WTC11 (cell line): ENCODE results near the gene CLECL1. TPM values are rescaled to one million over a fixed set of nuclear protein-coding genes. Genes with fewer than 3 reads are reported as not detected.

Source experiments
- ATAC-seq: fragments of 200-7000 bp; cut with Tn5 transposase; 2 replicates; pipeline ENCODE4 v1.10.0; 2021; ENCODE audit warnings: mild to moderate bottlenecking, moderate library complexity
- Bru-seq: library from RNA; stranded (reverse); fragments of 400-500 nt; gene quantifications from one replicate; lab custom pipeline; 2021; lab: Mats Ljungman, UMichigan
- CTCF ChIA-PET: fragments of 300-600 bp; sonication (Branson Sonifier 250); formaldehyde crosslinking; loops from one replicate; lab custom pipeline; 2021; ENCODE audit warnings: antibody characterized with exemption; lab: Charles Lee
- POLR2A ChIA-PET: fragments of 350-600 bp; sonication (Branson Sonifier 250); formaldehyde crosslinking; loops from one replicate; lab custom pipeline; 2021; ENCODE audit warnings: antibody characterized with exemption; lab: Charles Lee
- DNase-seq: peaks from one replicate; pipeline ENCODE4 v3.0.0; 2021; ENCODE audit warnings: low spot score
- H3K27ac Mint-ChIP-seq: 2 replicates; pipeline ENCODE4 v1.8.0; 2021; ENCODE audit warnings: mixed read lengths
- H3K27me3 Mint-ChIP-seq: 2 replicates; pipeline ENCODE4 v1.8.0; 2021; ENCODE audit warnings: low read depth, mild to moderate bottlenecking, moderate library complexity, mixed read lengths
- H3K36me3 Mint-ChIP-seq: 2 replicates; pipeline ENCODE4 v1.8.0; 2021; ENCODE audit warnings: mixed read lengths
- H3K4me1 Mint-ChIP-seq: 2 replicates; pipeline ENCODE4 v1.8.0; 2022; ENCODE audit warnings: mixed read lengths
- H3K4me3 Mint-ChIP-seq: 2 replicates; pipeline ENCODE4 v1.8.0; 2021; ENCODE audit warnings: mild to moderate bottlenecking, moderate library complexity, mixed read lengths
- H3K9me3 Mint-ChIP-seq: 2 replicates; pipeline ENCODE4 v1.8.0; 2021; ENCODE audit warnings: mixed read lengths
- CBFB ChIP-seq: sonication (generic); formaldehyde crosslinking; IDR thresholded peaks from 2 replicates; pipeline ENCODE4 v1.8.1; 2022; ENCODE audit warnings: mild to moderate bottlenecking, low read depth, missing genetic modification reagents
- CREM ChIP-seq: sonication (generic); formaldehyde crosslinking; IDR thresholded peaks from 2 replicates; pipeline ENCODE4 v1.8.1; 2022; ENCODE audit warnings: mild to moderate bottlenecking, missing genetic modification reagents, moderate library complexity
- FOXK1 ChIP-seq: sonication (generic); formaldehyde crosslinking; IDR thresholded peaks from 2 replicates; pipeline ENCODE4 v1.8.0; 2022; ENCODE audit warnings: mild to moderate bottlenecking, moderate library complexity, missing genetic modification reagents
- GRHL2 ChIP-seq: fragments of 250-450 bp; sonication (Bioruptor Pico); IDR thresholded peaks from 2 replicates; pipeline ENCODE4 v1.8.0; 2022; ENCODE audit warnings: mild to moderate bottlenecking, moderate library complexity; ENCODE audit not compliant: insufficient replicate concordance, severe bottlenecking
- MXD4 ChIP-seq: fragments of 250-450 bp; sonication (Bioruptor Pico); IDR thresholded peaks from 2 replicates; pipeline ENCODE4 v1.8.0; 2021; ENCODE audit warnings: mild to moderate bottlenecking, moderate library complexity, borderline replicate concordance
- PRRX2 ChIP-seq: fragments of 250-450 bp; sonication (Bioruptor Pico); IDR thresholded peaks from 2 replicates; pipeline ENCODE4 v1.8.0; 2021; ENCODE audit warnings: mild to moderate bottlenecking
- TEAD4 ChIP-seq: sonication (generic); formaldehyde crosslinking; IDR thresholded peaks from 2 replicates; pipeline ENCODE4 v1.8.0; 2022; ENCODE audit warnings: mild to moderate bottlenecking, missing genetic modification reagents
- ZBTB21 ChIP-seq: sonication (generic); formaldehyde crosslinking; IDR thresholded peaks from 2 replicates; pipeline ENCODE4 v1.8.1; 2023; ENCODE audit warnings: mild to moderate bottlenecking, missing genetic modification reagents, borderline replicate concordance
- long read RNA-seq, 3 experiments: library from RNA in 1 of 3; library from capped mRNA in 1 of 3; library from polyadenylated mRNA in 1 of 3; unstranded in 2 of 3; stranded (forward) in 1 of 3; transcript quantifications; one replicate each; pipeline ENCODE4 v2.0.0, GENCODE V29; 2021
- total RNA-seq: library from RNA; stranded (reverse); gene quantifications from 3 replicates; pipeline ENCODE4 v1.2.3, GENCODE V29; 2021
- TF ChIP-seq, protein P1 (sequence below): sonication (generic); formaldehyde crosslinking; IDR thresholded peaks from 2 replicates; pipeline ENCODE4 v1.8.1; 2022; ENCODE audit warnings: missing genetic modification reagents, borderline replicate concordance
- TF ChIP-seq, protein P2 (sequence below): sonication (generic); formaldehyde crosslinking; IDR thresholded peaks from 2 replicates; pipeline ENCODE4 v1.8.1; 2023; ENCODE audit warnings: mild to moderate bottlenecking, missing genetic modification reagents
- TF ChIP-seq, protein P3 (sequence below): fragments of 250-450 bp; sonication (Bioruptor Pico); IDR thresholded peaks from 2 replicates; pipeline ENCODE4 v1.9.0; 2021; ENCODE audit warnings: mild to moderate bottlenecking
- TF ChIP-seq, protein P4 (sequence below): sonication (generic); formaldehyde crosslinking; conservative IDR thresholded peaks from 2 replicates; pipeline ENCODE4 v1.8.1; 2023; ENCODE audit warnings: mild to moderate bottlenecking, low read depth, missing genetic modification reagents, moderate library complexity
- TF ChIP-seq, protein P5 (sequence below): fragments of 250-450 bp; sonication (Bioruptor Pico); conservative IDR thresholded peaks from 2 replicates; pipeline ENCODE4 v1.9.0; 2021; ENCODE audit warnings: mild to moderate bottlenecking
- TF ChIP-seq, protein P6 (sequence below): sonication (generic); formaldehyde crosslinking; IDR thresholded peaks from 2 replicates; pipeline ENCODE4 v1.8.1; 2022; ENCODE audit warnings: mild to moderate bottlenecking, moderate library complexity, missing genetic modification reagents

CLECL1 gene
- not detected in 3 replicates for total RNA-seq
- not detected for Bru-seq, nascent RNA
- long read RNA-seq, experiment 1 = 0 reads
- long read RNA-seq, experiment 2 = 0 reads
- long read RNA-seq, experiment 3 = 0 reads

DNA sequence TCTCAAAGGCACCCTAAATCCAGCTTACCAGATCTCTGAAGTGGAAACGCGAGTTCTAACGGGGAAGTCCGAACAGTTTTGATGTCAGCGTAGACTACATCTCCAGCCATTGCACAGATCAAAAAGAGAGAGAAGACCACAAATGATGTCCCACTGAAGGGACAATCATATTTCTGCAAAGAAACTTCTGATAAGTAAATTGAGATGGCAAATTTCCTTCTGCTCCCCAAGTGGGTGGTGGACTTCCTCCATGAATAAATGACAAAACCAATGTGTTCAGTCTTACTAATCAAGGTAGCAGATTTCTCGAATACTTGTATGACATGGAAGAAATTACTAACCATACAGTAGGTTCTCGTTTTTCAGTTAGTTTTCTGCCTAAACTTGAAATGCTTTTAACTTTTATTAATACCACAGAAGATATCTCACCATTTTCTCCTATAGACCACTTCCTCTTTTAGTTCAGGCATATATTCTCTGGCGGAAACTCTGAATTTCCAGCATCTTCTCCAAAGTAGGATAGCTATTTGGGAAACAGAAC is at the start of gene CLECL1:
Gene CLECL1, minus strand, starts transcription at position 177 of the 541 bp plus-strand sequence.
- no peak within 1 kb of the TSS for H3K27ac Mint-ChIP-seq
- POLR2A ChIA-PET = no interaction called here
- ATAC-seq = no peak
- no peak within 1 kb of the TSS for H3K4me3 Mint-ChIP-seq
- peaks cover 4% of the 10 kb centered on the region; the same call in 1 of the 2 replicates for H3K9me3 Mint-ChIP-seq
- CTCF ChIA-PET = interaction anchor here (1.6 to 2.0 kb wide), 2 partner anchors 10 to 25 kb away, joined by 3 to 6 read pairs; no protein-coding TSS in a partner anchor
- TF ChIP-seq, protein P1, sequence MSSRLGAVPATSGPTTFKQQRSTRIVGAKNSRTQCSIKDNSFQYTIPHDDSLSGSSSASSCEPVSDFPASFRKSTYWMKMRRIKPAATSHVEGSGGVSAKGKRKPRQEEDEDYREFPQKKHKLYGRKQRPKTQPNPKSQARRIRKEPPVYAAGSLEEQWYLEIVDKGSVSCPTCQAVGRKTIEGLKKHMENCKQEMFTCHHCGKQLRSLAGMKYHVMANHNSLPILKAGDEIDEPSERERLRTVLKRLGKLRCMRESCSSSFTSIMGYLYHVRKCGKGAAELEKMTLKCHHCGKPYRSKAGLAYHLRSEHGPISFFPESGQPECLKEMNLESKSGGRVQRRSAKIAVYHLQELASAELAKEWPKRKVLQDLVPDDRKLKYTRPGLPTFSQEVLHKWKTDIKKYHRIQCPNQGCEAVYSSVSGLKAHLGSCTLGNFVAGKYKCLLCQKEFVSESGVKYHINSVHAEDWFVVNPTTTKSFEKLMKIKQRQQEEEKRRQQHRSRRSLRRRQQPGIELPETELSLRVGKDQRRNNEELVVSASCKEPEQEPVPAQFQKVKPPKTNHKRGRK (CRISPR knock-in tag) = no peak
- TF ChIP-seq, protein P2, sequence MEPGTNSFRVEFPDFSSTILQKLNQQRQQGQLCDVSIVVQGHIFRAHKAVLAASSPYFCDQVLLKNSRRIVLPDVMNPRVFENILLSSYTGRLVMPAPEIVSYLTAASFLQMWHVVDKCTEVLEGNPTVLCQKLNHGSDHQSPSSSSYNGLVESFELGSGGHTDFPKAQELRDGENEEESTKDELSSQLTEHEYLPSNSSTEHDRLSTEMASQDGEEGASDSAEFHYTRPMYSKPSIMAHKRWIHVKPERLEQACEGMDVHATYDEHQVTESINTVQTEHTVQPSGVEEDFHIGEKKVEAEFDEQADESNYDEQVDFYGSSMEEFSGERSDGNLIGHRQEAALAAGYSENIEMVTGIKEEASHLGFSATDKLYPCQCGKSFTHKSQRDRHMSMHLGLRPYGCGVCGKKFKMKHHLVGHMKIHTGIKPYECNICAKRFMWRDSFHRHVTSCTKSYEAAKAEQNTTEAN (CRISPR knock-in tag) = no peak
- TF ChIP-seq PRRX2 (CRISPR knock-in tag) (no peak), TEAD4 (CRISPR knock-in tag) (no peak), ZBTB21 (CRISPR knock-in tag) (no peak), CREM (CRISPR knock-in tag) (no peak), FOXK1 (no peak), CBFB (CRISPR knock-in tag) (no peak), MXD4 (no peak), GRHL2 (no peak)
- TF ChIP-seq, protein P3, sequence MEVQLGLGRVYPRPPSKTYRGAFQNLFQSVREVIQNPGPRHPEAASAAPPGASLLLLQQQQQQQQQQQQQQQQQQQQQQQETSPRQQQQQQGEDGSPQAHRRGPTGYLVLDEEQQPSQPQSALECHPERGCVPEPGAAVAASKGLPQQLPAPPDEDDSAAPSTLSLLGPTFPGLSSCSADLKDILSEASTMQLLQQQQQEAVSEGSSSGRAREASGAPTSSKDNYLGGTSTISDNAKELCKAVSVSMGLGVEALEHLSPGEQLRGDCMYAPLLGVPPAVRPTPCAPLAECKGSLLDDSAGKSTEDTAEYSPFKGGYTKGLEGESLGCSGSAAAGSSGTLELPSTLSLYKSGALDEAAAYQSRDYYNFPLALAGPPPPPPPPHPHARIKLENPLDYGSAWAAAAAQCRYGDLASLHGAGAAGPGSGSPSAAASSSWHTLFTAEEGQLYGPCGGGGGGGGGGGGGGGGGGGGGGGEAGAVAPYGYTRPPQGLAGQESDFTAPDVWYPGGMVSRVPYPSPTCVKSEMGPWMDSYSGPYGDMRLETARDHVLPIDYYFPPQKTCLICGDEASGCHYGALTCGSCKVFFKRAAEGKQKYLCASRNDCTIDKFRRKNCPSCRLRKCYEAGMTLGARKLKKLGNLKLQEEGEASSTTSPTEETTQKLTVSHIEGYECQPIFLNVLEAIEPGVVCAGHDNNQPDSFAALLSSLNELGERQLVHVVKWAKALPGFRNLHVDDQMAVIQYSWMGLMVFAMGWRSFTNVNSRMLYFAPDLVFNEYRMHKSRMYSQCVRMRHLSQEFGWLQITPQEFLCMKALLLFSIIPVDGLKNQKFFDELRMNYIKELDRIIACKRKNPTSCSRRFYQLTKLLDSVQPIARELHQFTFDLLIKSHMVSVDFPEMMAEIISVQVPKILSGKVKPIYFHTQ (CRISPR knock-in tag) = no peak
- TF ChIP-seq, protein P4, sequence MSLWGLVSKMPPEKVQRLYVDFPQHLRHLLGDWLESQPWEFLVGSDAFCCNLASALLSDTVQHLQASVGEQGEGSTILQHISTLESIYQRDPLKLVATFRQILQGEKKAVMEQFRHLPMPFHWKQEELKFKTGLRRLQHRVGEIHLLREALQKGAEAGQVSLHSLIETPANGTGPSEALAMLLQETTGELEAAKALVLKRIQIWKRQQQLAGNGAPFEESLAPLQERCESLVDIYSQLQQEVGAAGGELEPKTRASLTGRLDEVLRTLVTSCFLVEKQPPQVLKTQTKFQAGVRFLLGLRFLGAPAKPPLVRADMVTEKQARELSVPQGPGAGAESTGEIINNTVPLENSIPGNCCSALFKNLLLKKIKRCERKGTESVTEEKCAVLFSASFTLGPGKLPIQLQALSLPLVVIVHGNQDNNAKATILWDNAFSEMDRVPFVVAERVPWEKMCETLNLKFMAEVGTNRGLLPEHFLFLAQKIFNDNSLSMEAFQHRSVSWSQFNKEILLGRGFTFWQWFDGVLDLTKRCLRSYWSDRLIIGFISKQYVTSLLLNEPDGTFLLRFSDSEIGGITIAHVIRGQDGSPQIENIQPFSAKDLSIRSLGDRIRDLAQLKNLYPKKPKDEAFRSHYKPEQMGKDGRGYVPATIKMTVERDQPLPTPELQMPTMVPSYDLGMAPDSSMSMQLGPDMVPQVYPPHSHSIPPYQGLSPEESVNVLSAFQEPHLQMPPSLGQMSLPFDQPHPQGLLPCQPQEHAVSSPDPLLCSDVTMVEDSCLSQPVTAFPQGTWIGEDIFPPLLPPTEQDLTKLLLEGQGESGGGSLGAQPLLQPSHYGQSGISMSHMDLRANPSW (CRISPR knock-in tag) = no peak
- TF ChIP-seq, protein P5, sequence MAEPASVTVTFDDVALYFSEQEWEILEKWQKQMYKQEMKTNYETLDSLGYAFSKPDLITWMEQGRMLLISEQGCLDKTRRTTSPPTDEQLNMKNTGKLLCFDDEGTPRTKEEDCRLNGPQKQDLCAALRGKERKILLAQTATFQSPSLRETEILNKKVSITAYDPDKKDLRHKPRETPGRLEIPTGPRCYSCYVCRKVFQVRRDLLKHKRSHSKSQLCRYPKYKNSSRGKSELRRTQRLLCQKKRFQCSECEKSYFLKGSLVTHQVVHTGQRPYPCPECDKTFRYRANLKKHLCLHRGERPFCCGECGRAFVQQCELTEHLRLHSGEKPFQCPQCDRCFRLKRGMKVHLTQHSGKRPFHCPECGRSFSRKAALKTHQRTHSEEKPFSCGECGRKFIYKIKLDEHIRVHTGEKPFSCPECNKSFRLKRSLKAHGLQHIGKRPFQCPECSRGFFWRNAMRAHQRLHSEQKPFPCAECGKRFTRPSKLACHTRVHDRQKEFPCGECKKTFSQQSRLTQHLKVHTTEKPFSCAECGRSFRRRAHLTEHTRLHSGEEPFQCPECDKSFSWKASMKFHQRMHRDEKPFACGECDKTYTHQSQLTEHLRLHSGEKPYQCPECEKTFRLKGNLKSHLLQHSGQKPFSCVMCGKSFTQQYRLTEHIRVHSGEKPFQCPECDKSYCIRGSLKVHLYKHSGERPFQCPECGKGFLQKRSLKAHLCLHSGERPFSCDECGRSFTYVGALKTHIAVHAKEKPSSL = no peak
- TF ChIP-seq, protein P6, sequence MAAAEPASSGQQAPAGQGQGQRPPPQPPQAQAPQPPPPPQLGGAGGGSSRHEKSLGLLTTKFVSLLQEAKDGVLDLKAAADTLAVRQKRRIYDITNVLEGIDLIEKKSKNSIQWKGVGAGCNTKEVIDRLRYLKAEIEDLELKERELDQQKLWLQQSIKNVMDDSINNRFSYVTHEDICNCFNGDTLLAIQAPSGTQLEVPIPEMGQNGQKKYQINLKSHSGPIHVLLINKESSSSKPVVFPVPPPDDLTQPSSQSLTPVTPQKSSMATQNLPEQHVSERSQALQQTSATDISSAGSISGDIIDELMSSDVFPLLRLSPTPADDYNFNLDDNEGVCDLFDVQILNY = no peak
- H3K27me3 Mint-ChIP-seq = peaks cover 4% of the 10 kb centered on the region; the same call in 1 of the 2 replicates
- no peaks in the 10 kb centered on the region for H3K36me3 Mint-ChIP-seq
- DNase-seq = no peak
- H3K4me1 Mint-ChIP-seq = no peaks in the 10 kb centered on the region
